Measurements from ENCODE around the gene HYAL3.
"Not testable (repeated sequence)": the region's sequence is repeated elsewhere in the genome, so short reads cannot be mapped to it uniquely, and the experiment has no call there.

Gene HYAL3

GRCh38 chr3:50294492-50295403, 4.5 kb downstream of the HYAL3 start:
- H3K4me3 ChIP-seq (ENCODE audit: low read length), result no peak overlapping the region
- no peak for DNase-seq (ENCODE audit: low read depth, low spot score)

- DNase-seq (ENCODE audit: low read depth, low spot score), result no peak
- H3K4me3 ChIP-seq (ENCODE audit: low read length), result no peak overlapping the region
These were observed 5.1 kb downstream of the HYAL3 start for GRCh38 chr3:50294089-50294488.

GRCh38 chr3:50293079-50293801, 6.0 kb downstream of the HYAL3 start:
- DNase-seq (ENCODE audit: low read depth, low spot score), result no peak
- peak overlapping the region; percentile 99 for H3K4me3 ChIP-seq (ENCODE audit: low read length)

- H3K4me3 ChIP-seq (ENCODE audit: low read length), result peak within 1 kb of the TSS; percentile 99
These were observed 6.8 kb downstream of the HYAL3 start, which contains the start of gene IFRD2 for GRCh38 chr3:50292159-50293078. Gene IFRD2 (minus strand): TSS chr3:50292429. CDS start chr3:50292274, 155 bp downstream.

GRCh38 chr3:50290161-50290641, 9.0 kb downstream of the HYAL3 start:
- DNase-seq (ENCODE audit: low read depth, low spot score), result no peak

More at GRCh38 chr3:50292159-50293078, 6.8 kb downstream of the HYAL3 start, which contains the start of gene IFRD2:
- DNase-seq (ENCODE audit: low read depth, low spot score), result peak; percentile 97

GRCh38 chr3:50289130-50289529, 10.1 kb downstream of the HYAL3 start:
- DNase-seq (ENCODE audit: low read depth, low spot score), result no peak
- H3K4me3 ChIP-seq (ENCODE audit: low read length), result no peak overlapping the region

More at GRCh38 chr3:50290161-50290641, 9.0 kb downstream of the HYAL3 start:
- no peak overlapping the region for H3K4me3 ChIP-seq (ENCODE audit: low read length)

GRCh38 chr3:50288387-50289007, 10.7 kb downstream of the HYAL3 start:
- no peak overlapping the region for H3K4me3 ChIP-seq (ENCODE audit: low read length)

GRCh38 chr3:50287262-50287661, 11.9 kb downstream of the HYAL3 start:
- DNase-seq (ENCODE audit: low read depth, low spot score), result no peak
- no peak overlapping the region for H3K4me3 ChIP-seq (ENCODE audit: low read length)

More at GRCh38 chr3:50288387-50289007, 10.7 kb downstream of the HYAL3 start:
- no peak for DNase-seq (ENCODE audit: low read depth, low spot score)

GRCh38 chr3:50286322-50287227, 12.6 kb downstream of the HYAL3 start:
- DNase-seq (ENCODE audit: low read depth, low spot score), result no peak
- H3K4me3 ChIP-seq (ENCODE audit: low read length), result no peak overlapping the region

- not testable (repeated sequence) for H3K4me3 ChIP-seq (ENCODE audit: low read length); DNase-seq (ENCODE audit: low read depth, low spot score)
These were observed 15.1 kb downstream of the HYAL3 start for GRCh38 chr3:50284121-50284520.

GRCh38 chr3:50279255-50280016, 19.8 kb downstream of the HYAL3 start:
- no peak for DNase-seq (ENCODE audit: low read depth, low spot score)
- no peak overlapping the region for H3K4me3 ChIP-seq (ENCODE audit: low read length)

- no peak for DNase-seq (ENCODE audit: low read depth, low spot score)
- H3K4me3 ChIP-seq (ENCODE audit: low read length), result no peak within 1 kb of the TSS
These were observed 20.4 kb downstream of the HYAL3 start, which contains the start of gene LSMEM2 for GRCh38 chr3:50278880-50279224. Gene LSMEM2 (plus strand): TSS chr3:50279087. CDS start chr3:50279114, 27 bp downstream.

- H3K4me3 ChIP-seq (ENCODE audit: low read length), result no peak overlapping the region
- no peak for DNase-seq (ENCODE audit: low read depth, low spot score)
These were observed 20.9 kb downstream of the HYAL3 start for GRCh38 chr3:50278123-50278879.

GRCh38 chr3:50276762-50277101, 22.5 kb downstream of the HYAL3 start:
- H3K4me3 ChIP-seq (ENCODE audit: low read length), result no peak overlapping the region
- DNase-seq (ENCODE audit: low read depth, low spot score), result no peak

- H3K4me3 ChIP-seq (ENCODE audit: low read length), result no peak overlapping the region
- no peak for DNase-seq (ENCODE audit: low read depth, low spot score)
These were observed 23.0 kb downstream of the HYAL3 start for GRCh38 chr3:50275996-50276761.

Measured in Jurkat, Clone E6-1 (cell line).